Gastroesophageal sphincter (tissue), 4 donors: ENCODE measurements around the gene ZNF512B. TPM values are rescaled to one million over a fixed set of nuclear protein-coding genes. Genes with fewer than 3 reads are reported as not detected.

Experiments
- ATAC-seq: fragments of 150-250 bp; one replicate; pipeline ENCODE4 v1.9.1; 2016; ENCODE audit warnings: mild to moderate bottlenecking, moderate library complexity
- H3K27ac ChIP-seq, 4 donors: fragments of 200-600 bp; sonication (generic) in 3 of 4; 1 replicate in 3 of 4; 2 replicates in 1 of 4; pipeline ENCODE4 v1.5.1; 2016 to 2019
- H3K27me3 ChIP-seq: fragments of 200-600 bp; sonication (generic); one replicate; pipeline ENCODE4 v1.5.1; 2019
- H3K36me3 ChIP-seq, 2 donors: fragments of 200-600 bp; sonication (generic); one replicate each; pipeline ENCODE4 v1.5.1; 2019; ENCODE audit warnings: control low read depth in 1 of 2
- H3K4me1 ChIP-seq, 3 donors: fragments of 200-600 bp; sonication (generic); 1 replicate in 2 of 3; 2 replicates in 1 of 3; pipeline ENCODE4 v1.5.1; 2016 to 2019; ENCODE audit warnings: control low read depth in 2 of 3
- H3K4me3 ChIP-seq, 2 donors: fragments of 200-600 bp; sonication (generic); one replicate each; pipeline ENCODE4 v1.5.1; 2019; ENCODE audit warnings: mild to moderate bottlenecking in 1 of 2, moderate library complexity in 1 of 2
- H3K9me3 ChIP-seq, 3 donors: fragments of 200-600 bp; sonication (generic); one replicate each; pipeline ENCODE4 v1.5.1; 2017 to 2019; ENCODE audit warnings: control low read depth in 2 of 3
- CTCF ChIP-seq, 4 experiments: fragments of 200-600 bp in 2 of 4; fragments of 450-650 bp in 2 of 4; sonication (generic) in 1 of 4; IDR thresholded peaks; one replicate each; pipeline ENCODE4 v1.5.1; 2017 to 2019; ENCODE audit warnings: antibody characterized with exemption in 4 of 4, mild to moderate bottlenecking in 2 of 4, moderate library complexity in 2 of 4
- EP300 ChIP-seq: sonication (generic); formaldehyde crosslinking; IDR thresholded peaks from one replicate; pipeline ENCODE4 v1.6.1; 2017; ENCODE audit warnings: antibody characterized with exemption, mild to moderate bottlenecking
- POLR2A ChIP-seq, 2 donors: fragments of 450-650 bp; IDR thresholded peaks; one replicate each; pipeline ENCODE4 v1.6.1; 2017; ENCODE audit warnings: antibody characterized with exemption in 2 of 2, mild to moderate bottlenecking in 2 of 2, moderate library complexity in 1 of 2
- POLR2AphosphoS5 ChIP-seq: sonication (generic); formaldehyde crosslinking; IDR thresholded peaks from one replicate; pipeline ENCODE4 v1.6.1; 2017; ENCODE audit warnings: antibody characterized with exemption
- WGBS, 2 donors: methylation state at CpG; one replicate each; pipeline ENCODE4 v1.1.5; 2018; ENCODE audit warnings: low coverage in 1 of 2; 5-methylcytosine and 5-hydroxymethylcytosine counted together
- total RNA-seq, 4 donors: library from RNA; depleted of rRNA; stranded (reverse); fragments of >200 nt; gene quantifications; one replicate each; pipeline ENCODE4 v1.1.0, GENCODE V29; 2016

ZNF512B gene
- total RNA-seq, 4 donors from 2014 or later = 9.0 to 13.8 (median 10.0) TPM

- WGBS, 2 donors = 0% methylated on average over 1 of the region's 70 CpGs; no CpG with 5 or more reads in 1 of the 2 donors
- peaks cover 0 to 25% of the 10 kb centered on the region in 2 donors for H3K36me3 ChIP-seq
- no peaks in the 10 kb centered on the region for H3K9me3 ChIP-seq
- H3K27ac ChIP-seq = peak overlapping the region in 3 of 4 donors; percentile 72 to 80 (median 77)
- TF ChIP-seq POLR2A (IDR thresholded peaks at IDR 0.05) (no peak), CTCF (IDR thresholded peaks at IDR 0.05) (no peak), POLR2AphosphoS5 (no peak), EP300 (no peak)
- no peaks in the 10 kb centered on the region for H3K27me3 ChIP-seq
- peaks cover 0 to 33% (median 22%) of the 10 kb centered on the region in 3 donors for H3K4me1 ChIP-seq
- peak overlapping the region; percentile 34 to 69 for H3K4me3 ChIP-seq
- peak; percentile 3 for ATAC-seq
Measured at GRCh38 chr20:63968928-63969760, 586 bp downstream of the ZNF512B start.

GRCh38 chr20:63968136-63968927 is 1.4 kb downstream of the ZNF512B start:
- WGBS, 2 donors = no CpG with 5 or more reads among the region's 14 CpGs
- Histone ChIP-seq H3K4me1 (peaks cover 0 to 25% (median 17%) of the 10 kb centered on the region in 3 donors), H3K4me3 (peak overlapping the region in 1 of 2 donors; percentile 69), H3K27ac (peak overlapping the region in 3 of 4 donors; percentile 72 to 80 (median 77)), H3K27me3 (no peaks in the 10 kb centered on the region), H3K36me3 (peaks cover 0 to 33% of the 10 kb centered on the region in 2 donors), H3K9me3 (no peaks in the 10 kb centered on the region)
- ATAC-seq = no peak
- TF ChIP-seq POLR2AphosphoS5 = no peak
- TF ChIP-seq EP300 = no peak
- TF ChIP-seq POLR2A (IDR thresholded peaks at IDR 0.05) = no peak
- no peak for TF ChIP-seq CTCF (IDR thresholded peaks at IDR 0.05)

DNA sequence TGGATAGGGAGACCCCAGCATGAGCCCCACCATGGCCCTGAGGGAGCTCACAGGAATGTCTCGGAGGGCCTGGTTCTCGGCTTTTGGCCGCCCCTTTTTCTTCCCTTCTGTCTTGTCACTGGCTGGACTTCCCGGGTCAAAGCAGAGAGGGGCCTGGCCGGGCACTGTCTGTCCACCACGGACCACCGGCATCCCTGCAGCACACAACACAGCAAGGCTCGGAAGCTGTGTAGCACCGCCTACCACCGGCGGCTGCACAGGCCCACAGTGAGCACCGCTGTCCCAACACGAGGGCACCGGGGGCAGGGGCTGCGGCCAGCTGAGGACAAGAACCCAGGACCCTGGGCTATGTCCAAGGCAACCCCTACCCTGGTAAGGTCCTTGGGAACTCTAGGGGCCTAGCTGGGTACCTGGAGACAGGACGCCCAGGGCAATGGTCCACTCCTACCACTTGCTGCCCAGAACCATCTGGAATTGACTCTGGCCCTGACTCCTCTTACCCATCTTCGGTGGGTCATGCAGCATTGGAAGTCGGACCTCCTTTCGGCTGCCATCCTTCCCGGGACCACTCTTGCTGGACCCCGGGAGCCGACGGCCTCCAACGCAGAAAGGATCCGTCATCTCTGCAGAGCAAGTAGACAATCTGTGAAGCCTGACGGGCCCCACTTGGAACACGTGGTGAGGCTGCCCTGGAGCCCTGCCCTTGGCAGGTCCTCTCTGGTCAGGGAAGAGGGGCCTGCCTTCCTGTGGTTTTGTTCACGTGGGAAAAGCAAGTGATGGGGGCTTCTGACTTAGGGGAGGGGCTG is 2.2 kb downstream of the ZNF512B start:
- Histone ChIP-seq H3K4me1 (peaks cover 0 to 23% (median 17%) of the 10 kb centered on the region in 3 donors), H3K9me3 (no peaks in the 10 kb centered on the region), H3K27me3 (no peaks in the 10 kb centered on the region), H3K36me3 (peaks cover 0 to 41% of the 10 kb centered on the region in 2 donors), H3K4me3 (no peak overlapping the region), H3K27ac (peak overlapping the region in 1 of 4 donors; percentile 80)
- no CpG with 5 or more reads among the region's 28 CpGs for WGBS, 2 donors
- no peak for ATAC-seq
- TF ChIP-seq EP300 (no peak), POLR2AphosphoS5 (no peak), CTCF (IDR thresholded peaks at IDR 0.05) (no peak)

DNA sequence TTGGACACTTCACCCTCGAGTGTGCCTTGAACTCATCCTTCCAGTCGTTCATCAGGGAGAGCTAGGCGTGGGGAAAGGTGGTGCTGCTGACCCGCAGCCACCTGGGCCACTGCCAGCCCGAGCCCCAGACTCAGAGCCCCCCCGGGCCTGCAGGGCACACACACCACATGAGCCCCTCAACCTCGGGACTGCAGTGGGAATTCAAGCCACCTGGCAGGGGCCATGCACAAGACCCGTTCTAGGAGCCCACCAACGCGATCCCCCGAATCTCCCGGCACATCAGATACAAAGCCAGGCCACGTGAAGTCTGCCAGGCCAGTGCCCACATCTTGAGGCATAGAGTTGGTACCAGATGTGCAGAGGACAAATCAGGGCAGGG is 2.8 kb downstream of the ZNF512B start:
- ATAC-seq = no peak
- 100% methylated on average over 1 of the region's 13 CpGs; no CpG with 5 or more reads in 1 of the 2 donors for WGBS, 2 donors
- peaks cover 0 to 47% of the 10 kb centered on the region in 2 donors for H3K36me3 ChIP-seq
- H3K9me3 ChIP-seq = no peaks in the 10 kb centered on the region
- no peaks in the 10 kb centered on the region for H3K27me3 ChIP-seq
- H3K4me1 ChIP-seq = peaks cover 0 to 23% (median 17%) of the 10 kb centered on the region in 3 donors
- TF ChIP-seq POLR2A (IDR thresholded peaks at IDR 0.05) (no peak), EP300 (no peak), POLR2AphosphoS5 (no peak), CTCF (IDR thresholded peaks at IDR 0.05) (no peak)
- no peak overlapping the region for H3K27ac ChIP-seq
- no peak overlapping the region for H3K4me3 ChIP-seq
